Loucy (cell line): ENCODE data around the gene ZMAT5.

Experiments used
- CTCF ChIP-seq: fragments of 200-600 bp; sonication (generic); conservative IDR thresholded peaks from 2 replicates; pipeline ENCODE4 v1.5.1; 2014; ENCODE audit warnings: mild to moderate bottlenecking, antibody characterized with exemption, low read length
- EZH2phosphoT487 ChIP-seq: fragments of 200-600 bp; IDR thresholded peaks from 2 replicates; pipeline ENCODE4 v1.6.1; 2018; ENCODE audit warnings: antibody characterized with exemption, mild to moderate bottlenecking, moderate library complexity, borderline replicate concordance

- no peak for TF ChIP-seq CTCF
- no peak for TF ChIP-seq EZH2phosphoT487
These were observed 53.6 kb downstream of the ZMAT5 start for GRCh38 chr22:29713156-29713727.
